HepG2 (cell line): ENCODE measurements around the gene ATP11A. TPM values are rescaled to one million over a fixed set of nuclear protein-coding genes. Genes with fewer than 3 reads are reported as not detected.

Experiments
- ATF7-NPFF ChIP-seq: sonication (generic); formaldehyde crosslinking; IDR thresholded peaks from 2 replicates; pipeline ENCODE4 v1.8.1; 2023; ENCODE audit warnings: mild to moderate bottlenecking, low read depth, missing genetic modification reagents, moderate library complexity
- CEBPB ChIP-seq: IDR thresholded peaks from 2 replicates; pipeline ENCODE4 v1.6.1; 2011; ENCODE audit warnings: low read depth, low read length, improper control_type of control experiment, borderline replicate concordance
- ETV6 ChIP-seq: sonication (generic); formaldehyde crosslinking; conservative IDR thresholded peaks from 2 replicates; pipeline ENCODE4 v1.4.0; 2020; ENCODE audit warnings: missing genetic modification reagents
- GATAD2A ChIP-seq: IDR thresholded peaks from 2 replicates; pipeline ENCODE4 v1.6.1; 2016
- GFI1 ChIP-seq: sonication (generic); formaldehyde crosslinking; IDR thresholded peaks from 2 replicates; pipeline ENCODE4 v1.5.0; 2020; ENCODE audit warnings: missing genetic modification reagents, mild to moderate bottlenecking, borderline replicate concordance
- HCFC1 ChIP-seq: fragments of 150-350 bp; IDR thresholded peaks from 2 replicates; pipeline ENCODE4 v1.6.1; 2014; ENCODE audit warnings: low read depth, low read length
- HNRNPK ChIP-seq: fragments of 200-400 bp; formaldehyde crosslinking; IDR thresholded peaks from 2 replicates; pipeline ENCODE4 v1.6.1; 2018; ENCODE audit warnings: low read length, low read depth, moderate library complexity, mild to moderate bottlenecking; ENCODE audit not compliant: poor library complexity, severe bottlenecking
- JDP2 ChIP-seq: sonication (generic); formaldehyde crosslinking; IDR thresholded peaks from 2 replicates; pipeline ENCODE4 v1.8.1; 2022; ENCODE audit warnings: missing genetic modification reagents, borderline replicate concordance
- KDM5B ChIP-seq: sonication (generic); formaldehyde crosslinking; IDR thresholded peaks from 2 replicates; pipeline ENCODE4 v1.4.0; 2020; ENCODE audit warnings: missing genetic modification reagents, mild to moderate bottlenecking, borderline replicate concordance
- RBM22 ChIP-seq: fragments of 200-400 bp; formaldehyde crosslinking; optimal IDR thresholded peaks from 2 replicates; pipeline ENCODE3; 2017; ENCODE audit warnings: mild to moderate bottlenecking, low read length, moderate library complexity
- ZFAT ChIP-seq: sonication (generic); formaldehyde crosslinking; conservative IDR thresholded peaks from 2 replicates; pipeline ENCODE4 v1.8.1; 2023; ENCODE audit warnings: missing genetic modification reagents, inconsistent platforms
- ZMYM2 ChIP-seq: sonication (generic); formaldehyde crosslinking; IDR thresholded peaks from 2 replicates; pipeline ENCODE4 v1.8.0; 2022; ENCODE audit warnings: mild to moderate bottlenecking, missing genetic modification reagents
- ZNF280B ChIP-seq: sonication (generic); formaldehyde crosslinking; IDR thresholded peaks from 2 replicates; pipeline ENCODE4 v1.5.0; 2020; ENCODE audit warnings: missing genetic modification reagents, mild to moderate bottlenecking, borderline replicate concordance
- ZNF558 ChIP-seq: sonication (generic); formaldehyde crosslinking; IDR thresholded peaks from 2 replicates; pipeline ENCODE4 v1.9.0; 2022; ENCODE audit warnings: mild to moderate bottlenecking, missing genetic modification reagents, borderline replicate concordance
- ZNF670 ChIP-seq: sonication (generic); formaldehyde crosslinking; IDR thresholded peaks from 2 replicates; pipeline ENCODE4 v1.8.0; 2022; ENCODE audit warnings: mild to moderate bottlenecking, missing genetic modification reagents, borderline replicate concordance
- ZNF724P ChIP-seq: sonication (generic); formaldehyde crosslinking; IDR thresholded peaks from 2 replicates; pipeline ENCODE4 v1.8.0; 2022; ENCODE audit warnings: missing genetic modification reagents, borderline replicate concordance
- ZNF75D ChIP-seq: sonication (generic); formaldehyde crosslinking; IDR thresholded peaks from 2 replicates; pipeline ENCODE4 v1.8.1; 2023; ENCODE audit warnings: missing genetic modification reagents, mild to moderate bottlenecking, borderline replicate concordance
- polyA plus RNA-seq, 8 experiments: library from polyadenylated mRNA; depleted of rRNA in 3 of 8; stranded (reverse) in 7 of 8; unstranded in 1 of 8; fragments of >200 nt; fragmentation: Illumina TruSeq in 4 of 8; extraction: Trizol in 4 of 8; gene quantifications; 2 replicates each; pipeline versions ENCODE4 v1.2.1 to v1.2.3, GENCODE V29; 2011 to 2016; ENCODE audit warnings: low read depth in 4 of 8, missing spikeins in 1 of 8, mixed read lengths in 1 of 8; ENCODE audit not compliant: insufficient read depth in 1 of 8
- total RNA-seq, 5 experiments: library from RNA; depleted of rRNA; stranded (reverse); fragments of >200 nt; fragmentation: Illumina TruSeq; extraction: Trizol; gene quantifications; 2 replicates each; pipeline ENCODE4 v1.2.3, GENCODE V29; 2016; ENCODE audit warnings: low read depth in 1 of 5
- TF ChIP-seq, protein P1 (sequence below): sonication (generic); formaldehyde crosslinking; IDR thresholded peaks from 2 replicates; pipeline ENCODE4 v1.9.0; 2021; ENCODE audit warnings: missing genetic modification reagents, borderline replicate concordance
- TF ChIP-seq, protein P2 (sequence below): IDR thresholded peaks from 2 replicates; pipeline ENCODE4 v1.6.1; 2016; ENCODE audit warnings: low read depth, missing genetic modification reagents, missing compliant biosample characterization

Gene ATP11A
- total and polyA plus RNA-seq, 2 of the 13 experiments (the other 11 are each of a cell fraction or from before 2014, with no cell fraction given) = 18.4 to 20.1 TPM

- TF ChIP-seq HNRNPK = no peak
- TF ChIP-seq ZNF75D (CRISPR knock-in tag) = no peak
- TF ChIP-seq ATF7-NPFF (CRISPR knock-in tag) = no peak
- TF ChIP-seq GFI1 (CRISPR knock-in tag) = 0 out of 2 replicates have a peak, but pooled peaks have one; percentile 73
- peak; percentile 64; the same call in 1 of the 2 replicates for TF ChIP-seq ETV6 (CRISPR knock-in tag)
- TF ChIP-seq KDM5B (CRISPR knock-in tag) = no peak
- no peak for TF ChIP-seq RBM22
- peak; percentile 97 for TF ChIP-seq GATAD2A (CRISPR knock-in tag)
- TF ChIP-seq ZNF670 = 0 out of 2 replicates have a peak, but pooled peaks have one; percentile 54
- TF ChIP-seq HCFC1 = no peak
- peak; percentile 52; the same call in 1 of the 2 replicates for TF ChIP-seq CEBPB
- peak; percentile 63; the same call in 1 of the 2 replicates for TF ChIP-seq ZNF558
- TF ChIP-seq, protein P1, sequence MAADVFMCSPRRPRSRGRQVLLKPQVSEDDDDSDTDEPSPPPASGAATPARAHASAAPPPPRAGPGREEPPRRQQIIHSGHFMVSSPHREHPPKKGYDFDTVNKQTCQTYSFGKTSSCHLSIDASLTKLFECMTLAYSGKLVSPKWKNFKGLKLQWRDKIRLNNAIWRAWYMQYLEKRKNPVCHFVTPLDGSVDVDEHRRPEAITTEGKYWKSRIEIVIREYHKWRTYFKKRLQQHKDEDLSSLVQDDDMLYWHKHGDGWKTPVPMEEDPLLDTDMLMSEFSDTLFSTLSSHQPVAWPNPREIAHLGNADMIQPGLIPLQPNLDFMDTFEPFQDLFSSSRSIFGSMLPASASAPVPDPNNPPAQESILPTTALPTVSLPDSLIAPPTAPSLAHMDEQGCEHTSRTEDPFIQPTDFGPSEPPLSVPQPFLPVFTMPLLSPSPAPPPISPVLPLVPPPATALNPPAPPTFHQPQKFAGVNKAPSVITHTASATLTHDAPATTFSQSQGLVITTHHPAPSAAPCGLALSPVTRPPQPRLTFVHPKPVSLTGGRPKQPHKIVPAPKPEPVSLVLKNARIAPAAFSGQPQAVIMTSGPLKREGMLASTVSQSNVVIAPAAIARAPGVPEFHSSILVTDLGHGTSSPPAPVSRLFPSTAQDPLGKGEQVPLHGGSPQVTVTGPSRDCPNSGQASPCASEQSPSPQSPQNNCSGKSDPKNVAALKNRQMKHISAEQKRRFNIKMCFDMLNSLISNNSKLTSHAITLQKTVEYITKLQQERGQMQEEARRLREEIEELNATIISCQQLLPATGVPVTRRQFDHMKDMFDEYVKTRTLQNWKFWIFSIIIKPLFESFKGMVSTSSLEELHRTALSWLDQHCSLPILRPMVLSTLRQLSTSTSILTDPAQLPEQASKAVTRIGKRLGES (CRISPR knock-in tag) = no peak
- TF ChIP-seq JDP2 (CRISPR knock-in tag) = no peak
- TF ChIP-seq ZNF724P (CRISPR knock-in tag) = no peak
- TF ChIP-seq ZFAT = no peak
- TF ChIP-seq ZMYM2 (CRISPR knock-in tag) = peak; percentile 27; the same call in 1 of the 2 replicates
- no peak for TF ChIP-seq ZNF280B (CRISPR knock-in tag)
- TF ChIP-seq, protein P2, sequence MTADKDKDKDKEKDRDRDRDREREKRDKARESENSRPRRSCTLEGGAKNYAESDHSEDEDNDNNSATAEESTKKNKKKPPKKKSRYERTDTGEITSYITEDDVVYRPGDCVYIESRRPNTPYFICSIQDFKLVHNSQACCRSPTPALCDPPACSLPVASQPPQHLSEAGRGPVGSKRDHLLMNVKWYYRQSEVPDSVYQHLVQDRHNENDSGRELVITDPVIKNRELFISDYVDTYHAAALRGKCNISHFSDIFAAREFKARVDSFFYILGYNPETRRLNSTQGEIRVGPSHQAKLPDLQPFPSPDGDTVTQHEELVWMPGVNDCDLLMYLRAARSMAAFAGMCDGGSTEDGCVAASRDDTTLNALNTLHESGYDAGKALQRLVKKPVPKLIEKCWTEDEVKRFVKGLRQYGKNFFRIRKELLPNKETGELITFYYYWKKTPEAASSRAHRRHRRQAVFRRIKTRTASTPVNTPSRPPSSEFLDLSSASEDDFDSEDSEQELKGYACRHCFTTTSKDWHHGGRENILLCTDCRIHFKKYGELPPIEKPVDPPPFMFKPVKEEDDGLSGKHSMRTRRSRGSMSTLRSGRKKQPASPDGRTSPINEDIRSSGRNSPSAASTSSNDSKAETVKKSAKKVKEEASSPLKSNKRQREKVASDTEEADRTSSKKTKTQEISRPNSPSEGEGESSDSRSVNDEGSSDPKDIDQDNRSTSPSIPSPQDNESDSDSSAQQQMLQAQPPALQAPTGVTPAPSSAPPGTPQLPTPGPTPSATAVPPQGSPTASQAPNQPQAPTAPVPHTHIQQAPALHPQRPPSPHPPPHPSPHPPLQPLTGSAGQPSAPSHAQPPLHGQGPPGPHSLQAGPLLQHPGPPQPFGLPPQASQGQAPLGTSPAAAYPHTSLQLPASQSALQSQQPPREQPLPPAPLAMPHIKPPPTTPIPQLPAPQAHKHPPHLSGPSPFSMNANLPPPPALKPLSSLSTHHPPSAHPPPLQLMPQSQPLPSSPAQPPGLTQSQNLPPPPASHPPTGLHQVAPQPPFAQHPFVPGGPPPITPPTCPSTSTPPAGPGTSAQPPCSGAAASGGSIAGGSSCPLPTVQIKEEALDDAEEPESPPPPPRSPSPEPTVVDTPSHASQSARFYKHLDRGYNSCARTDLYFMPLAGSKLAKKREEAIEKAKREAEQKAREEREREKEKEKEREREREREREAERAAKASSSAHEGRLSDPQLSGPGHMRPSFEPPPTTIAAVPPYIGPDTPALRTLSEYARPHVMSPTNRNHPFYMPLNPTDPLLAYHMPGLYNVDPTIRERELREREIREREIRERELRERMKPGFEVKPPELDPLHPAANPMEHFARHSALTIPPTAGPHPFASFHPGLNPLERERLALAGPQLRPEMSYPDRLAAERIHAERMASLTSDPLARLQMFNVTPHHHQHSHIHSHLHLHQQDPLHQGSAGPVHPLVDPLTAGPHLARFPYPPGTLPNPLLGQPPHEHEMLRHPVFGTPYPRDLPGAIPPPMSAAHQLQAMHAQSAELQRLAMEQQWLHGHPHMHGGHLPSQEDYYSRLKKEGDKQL (CRISPR knock-in tag) = peak; percentile 87; the same call in 1 of the 2 replicates
These were observed 67.3 kb downstream of the ATP11A start (continued) for GRCh38 chr13:112756967-112757758.
